Measurements from ENCODE around the gene CCDC146.

DNA sequence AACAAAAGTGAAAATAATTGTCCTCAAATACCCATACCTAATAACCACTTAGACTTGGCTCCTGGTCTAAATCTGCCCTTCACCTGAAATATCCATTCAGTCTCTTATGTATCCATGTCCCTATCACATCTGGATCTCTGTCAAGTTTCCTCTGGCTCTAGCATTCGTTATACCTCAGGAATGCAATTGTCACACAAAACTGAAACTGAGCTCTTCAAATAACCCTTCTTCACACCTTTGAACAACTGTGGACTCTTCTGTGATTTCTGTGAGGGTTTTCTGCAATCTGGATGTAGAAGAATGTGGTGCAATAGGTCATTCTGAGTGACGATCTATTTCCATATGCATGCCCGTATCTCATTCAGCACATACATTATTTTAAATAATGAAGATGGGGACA lies 130.7 kb downstream of the CCDC146 start:
- TF ChIP-seq, protein P1, sequence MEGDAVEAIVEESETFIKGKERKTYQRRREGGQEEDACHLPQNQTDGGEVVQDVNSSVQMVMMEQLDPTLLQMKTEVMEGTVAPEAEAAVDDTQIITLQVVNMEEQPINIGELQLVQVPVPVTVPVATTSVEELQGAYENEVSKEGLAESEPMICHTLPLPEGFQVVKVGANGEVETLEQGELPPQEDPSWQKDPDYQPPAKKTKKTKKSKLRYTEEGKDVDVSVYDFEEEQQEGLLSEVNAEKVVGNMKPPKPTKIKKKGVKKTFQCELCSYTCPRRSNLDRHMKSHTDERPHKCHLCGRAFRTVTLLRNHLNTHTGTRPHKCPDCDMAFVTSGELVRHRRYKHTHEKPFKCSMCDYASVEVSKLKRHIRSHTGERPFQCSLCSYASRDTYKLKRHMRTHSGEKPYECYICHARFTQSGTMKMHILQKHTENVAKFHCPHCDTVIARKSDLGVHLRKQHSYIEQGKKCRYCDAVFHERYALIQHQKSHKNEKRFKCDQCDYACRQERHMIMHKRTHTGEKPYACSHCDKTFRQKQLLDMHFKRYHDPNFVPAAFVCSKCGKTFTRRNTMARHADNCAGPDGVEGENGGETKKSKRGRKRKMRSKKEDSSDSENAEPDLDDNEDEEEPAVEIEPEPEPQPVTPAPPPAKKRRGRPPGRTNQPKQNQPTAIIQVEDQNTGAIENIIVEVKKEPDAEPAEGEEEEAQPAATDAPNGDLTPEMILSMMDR (conservative IDR thresholded peaks at IDR 0.05): no peak
- TF ChIP-seq ZFX (IDR thresholded peaks at IDR 0.05): no peak

Data from C4-2B (cell line).